Measurements from ENCODE around the gene COX6B2. TPM values are rescaled to one million over a fixed set of nuclear protein-coding genes. Genes with fewer than 3 reads are reported as not detected.

Gene COX6B2
- polyA plus RNA-seq, 3 donors from 2014 or later: 0.16 TPM; not detected in 2

DNA sequence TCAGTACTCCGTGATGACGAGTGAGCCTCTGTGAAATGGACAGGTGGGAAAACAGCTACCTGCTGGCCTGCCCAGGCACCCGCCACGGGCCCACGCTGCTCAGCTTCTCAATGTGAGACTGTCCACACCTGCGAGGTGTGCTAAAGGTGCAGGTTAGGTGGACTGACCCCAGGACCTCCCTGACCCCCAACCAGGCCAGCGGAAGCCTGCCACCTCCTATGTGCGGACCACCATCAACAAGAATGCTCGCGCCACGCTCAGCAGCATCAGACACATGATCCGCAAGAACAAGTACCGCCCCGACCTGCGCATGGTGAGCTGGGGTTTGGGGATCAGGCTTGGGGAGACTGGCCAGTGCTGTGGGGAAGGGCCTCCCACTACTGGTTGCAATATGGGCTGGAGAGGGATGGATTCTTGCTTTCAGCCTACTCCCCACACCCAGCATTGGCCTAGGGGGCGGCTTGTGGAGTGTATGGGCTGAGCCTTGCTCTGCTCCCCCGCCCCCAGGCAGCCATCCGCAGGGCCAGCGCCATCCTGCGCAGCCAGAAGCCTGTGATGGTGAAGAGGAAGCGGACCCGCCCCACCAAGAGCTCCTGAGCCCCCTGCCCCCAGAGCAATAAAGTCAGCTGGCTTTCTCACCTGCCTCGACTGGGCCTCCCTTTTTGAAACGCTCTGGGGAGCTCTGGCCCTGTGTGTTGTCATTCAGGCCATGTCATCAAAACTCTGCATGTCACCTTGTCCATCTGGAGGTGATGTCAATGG lies 33.4 kb upstream of the COX6B2 start:
- DNase-seq: no peak
- H3K27ac Mint-ChIP-seq: peak overlapping the region in 5 of 6 donors; percentile 48 to 99 (median 79)
- peaks cover 56 to 72% of the 10 kb centered on the region in 2 donors for H3K4me1 Mint-ChIP-seq

GRCh38 chr19:55386493-55386971 lies 32.0 kb upstream of the COX6B2 start:
- peaks cover 13 to 25% (median 16%) of the 10 kb centered on the region in 3 donors for H3K27me3 Mint-ChIP-seq (ENCODE audit: low read depth in 3 of 3)
- H3K27ac Mint-ChIP-seq: peak overlapping the region; percentile 96 to 100 (median 98)
- DNase-seq: no peak
- peaks cover 67 to 77% of the 10 kb centered on the region in 2 donors for H3K4me1 Mint-ChIP-seq
- peak overlapping the region; percentile 94 to 100 (median 98) for H3K4me3 Mint-ChIP-seq
- H3K9me3 Mint-ChIP-seq: no peaks in the 10 kb centered on the region
- peaks cover 0 to 17% (median 8%) of the 10 kb centered on the region in 3 donors for H3K36me3 Mint-ChIP-seq

More for the DNA sequence above, 33.4 kb upstream of the COX6B2 start:
- Mint-ChIP-seq H3K4me3 (peak overlapping the region; percentile 94 to 100 (median 98)), H3K27me3 (ENCODE audit: low read depth in 3 of 3) (peaks cover 13 to 27% (median 16%) of the 10 kb centered on the region in 3 donors), H3K9me3 (no peaks in the 10 kb centered on the region), H3K36me3 (peaks cover 0 to 21% (median 8%) of the 10 kb centered on the region in 3 donors)

DNA sequence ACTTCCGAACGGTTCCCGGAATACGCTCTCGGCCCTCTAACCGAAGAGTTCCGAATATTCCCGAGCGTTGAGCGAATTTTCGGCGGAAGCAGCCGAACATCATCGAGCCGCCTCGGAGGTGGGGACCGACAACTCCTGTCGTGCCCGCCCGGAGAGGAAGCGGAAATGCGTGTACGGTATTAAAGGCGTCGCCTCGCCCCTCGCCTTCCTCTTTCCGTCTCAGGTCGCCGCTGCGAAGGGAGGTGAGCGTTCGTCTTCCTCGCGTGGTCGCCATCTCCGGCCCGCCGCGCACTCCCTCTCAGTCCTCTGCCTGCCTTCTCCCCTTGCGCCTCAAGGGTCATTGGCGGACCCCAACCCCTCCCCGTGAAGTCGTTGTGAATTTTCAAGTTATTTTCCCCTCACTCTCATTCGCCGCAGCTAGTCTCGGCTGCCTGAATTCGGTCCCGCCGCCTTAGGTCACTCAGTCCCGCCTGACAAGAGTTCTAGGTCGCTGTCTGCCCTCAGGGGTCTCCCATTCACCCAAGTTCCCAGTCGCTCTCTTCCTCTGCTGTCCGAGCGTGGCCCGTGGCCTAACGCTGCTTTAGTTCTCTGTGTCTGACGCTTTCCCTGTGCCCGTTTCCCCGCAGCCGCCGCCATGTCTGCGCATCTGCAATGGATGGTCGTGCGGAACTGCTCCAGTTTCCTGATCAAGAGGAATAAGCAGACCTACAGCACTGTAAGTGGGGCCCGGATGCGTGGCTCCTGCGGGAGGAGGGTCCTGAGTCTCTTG lies 31.4 kb upstream of the COX6B2 start, which contains the start of gene RPL28:
TSS of gene RPL28 (plus strand) at position 209 of the 769 bp plus-strand sequence. CDS start at position 635, 426 bp downstream.
- peak within 1 kb of the TSS; percentile 94 to 100 (median 98) for H3K4me3 Mint-ChIP-seq
- H3K27me3 Mint-ChIP-seq (ENCODE audit: low read depth in 3 of 3): peaks cover 13 to 25% (median 16%) of the 10 kb centered on the region in 3 donors
- H3K27ac Mint-ChIP-seq: peak within 1 kb of the TSS; percentile 96 to 100 (median 98)
- peaks cover 0 to 17% (median 8%) of the 10 kb centered on the region in 3 donors for H3K36me3 Mint-ChIP-seq
- DNase-seq: peak; percentile 99
- peaks cover 67 to 76% of the 10 kb centered on the region in 2 donors for H3K4me1 Mint-ChIP-seq
- no peaks in the 10 kb centered on the region for H3K9me3 Mint-ChIP-seq

DNA sequence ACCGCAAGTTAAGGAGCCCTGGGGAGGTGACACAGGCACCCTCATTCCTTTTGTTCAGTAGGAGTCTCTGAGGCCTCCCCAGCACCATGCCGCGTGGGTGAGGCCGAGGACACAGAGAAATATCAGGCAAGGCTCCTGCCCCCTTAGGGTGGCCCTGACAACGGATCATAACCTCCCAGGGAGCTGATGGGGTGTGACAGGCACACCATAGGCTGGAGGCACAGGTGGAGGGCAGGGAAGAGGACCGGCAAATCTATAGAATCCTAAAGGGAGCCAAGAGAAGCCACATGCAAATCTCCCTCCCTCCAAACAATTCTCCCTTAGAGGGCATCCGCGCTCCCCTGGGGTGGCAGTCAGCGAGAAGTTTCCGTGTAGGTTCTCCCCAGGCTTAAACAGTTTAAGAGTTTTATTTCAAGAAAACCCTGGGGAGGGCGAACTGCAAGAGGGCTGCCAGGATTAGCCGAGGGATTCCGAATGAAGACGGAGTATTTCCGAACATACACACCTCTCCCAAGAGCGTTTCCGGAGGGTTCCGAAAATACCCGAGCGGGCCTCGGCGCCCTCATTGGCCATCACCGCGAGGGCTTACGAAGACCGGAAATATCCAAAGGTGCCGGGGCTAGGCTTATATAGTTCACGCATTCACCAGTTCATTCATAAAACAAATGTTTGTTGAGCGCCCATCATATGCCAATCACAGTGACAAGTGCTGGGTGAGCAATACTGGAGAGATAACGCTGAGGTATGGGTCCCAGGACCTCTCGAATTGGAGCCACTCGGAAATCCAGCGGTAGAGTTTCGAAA lies 30.6 kb upstream of the COX6B2 start:
- no peaks in the 10 kb centered on the region for H3K9me3 Mint-ChIP-seq
- peak; percentile 94 to 96 (median 95) for DNase-seq
- peaks cover 0 to 17% (median 8%) of the 10 kb centered on the region in 3 donors for H3K36me3 Mint-ChIP-seq
- H3K27me3 Mint-ChIP-seq (ENCODE audit: low read depth in 3 of 3): peaks cover 13 to 22% (median 16%) of the 10 kb centered on the region in 3 donors
- H3K4me3 Mint-ChIP-seq: peak overlapping the region; percentile 94 to 100 (median 98)
- peaks cover 64 to 71% of the 10 kb centered on the region in 2 donors for H3K4me1 Mint-ChIP-seq
- H3K27ac Mint-ChIP-seq: peak overlapping the region; percentile 96 to 100 (median 98)

DNA sequence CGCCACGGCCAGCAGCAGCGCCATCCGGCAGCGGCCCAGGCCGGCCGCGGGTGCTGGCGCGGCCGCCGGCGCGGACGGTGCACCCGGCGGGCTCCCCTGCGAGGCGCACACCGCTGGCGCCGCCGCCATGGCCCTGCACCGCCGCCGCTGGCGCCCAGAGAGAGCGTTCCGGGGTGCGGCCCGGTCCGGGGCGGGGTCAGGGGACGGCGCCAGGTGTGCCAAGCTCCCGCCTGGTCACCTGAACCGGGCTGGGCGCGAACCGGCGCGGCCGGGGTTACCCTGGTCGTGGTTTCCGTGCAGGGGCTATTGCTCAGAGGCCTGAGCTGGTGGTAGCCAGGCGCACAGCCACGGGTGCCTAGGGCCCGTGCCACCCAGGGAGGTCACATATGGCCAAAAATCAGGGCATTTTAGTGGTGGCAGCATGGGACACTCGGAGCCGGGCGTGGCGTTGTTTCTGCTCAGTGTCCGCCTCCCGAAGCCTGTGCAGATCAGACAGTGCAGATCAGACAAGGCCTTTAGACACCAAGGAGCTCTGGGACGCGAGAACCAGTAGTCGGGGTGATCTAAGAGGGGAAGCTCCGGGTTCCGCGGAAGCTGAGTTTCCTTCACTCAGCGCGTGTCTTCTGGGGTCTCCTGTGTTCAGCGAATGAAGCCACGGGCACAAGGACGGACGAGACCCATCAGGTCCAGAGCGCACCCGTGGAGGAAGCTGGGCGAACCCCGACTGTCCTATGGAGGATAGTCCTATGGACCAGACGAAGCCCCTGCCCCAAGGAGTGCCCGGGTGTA lies 29.8 kb upstream of the COX6B2 start, which contains the start of gene TMEM238:
TSS of gene TMEM238 (minus strand) at position 162 of the 789 bp plus-strand sequence. CDS start at position 129, 33 bp downstream.
- peaks cover 59 to 63% of the 10 kb centered on the region in 2 donors for H3K4me1 Mint-ChIP-seq
- H3K4me3 Mint-ChIP-seq: peak within 1 kb of the TSS; percentile 94 to 100 (median 98)
- DNase-seq: peak in 1 of 3 donors; percentile 42
- H3K27me3 Mint-ChIP-seq (ENCODE audit: low read depth in 3 of 3): peaks cover 13 to 22% (median 16%) of the 10 kb centered on the region in 3 donors
- no peaks in the 10 kb centered on the region for H3K9me3 Mint-ChIP-seq
- peaks cover 2 to 12% (median 3%) of the 10 kb centered on the region in 3 donors for H3K36me3 Mint-ChIP-seq
- H3K27ac Mint-ChIP-seq: peak within 1 kb of the TSS; percentile 96 to 100 (median 98)

DNA sequence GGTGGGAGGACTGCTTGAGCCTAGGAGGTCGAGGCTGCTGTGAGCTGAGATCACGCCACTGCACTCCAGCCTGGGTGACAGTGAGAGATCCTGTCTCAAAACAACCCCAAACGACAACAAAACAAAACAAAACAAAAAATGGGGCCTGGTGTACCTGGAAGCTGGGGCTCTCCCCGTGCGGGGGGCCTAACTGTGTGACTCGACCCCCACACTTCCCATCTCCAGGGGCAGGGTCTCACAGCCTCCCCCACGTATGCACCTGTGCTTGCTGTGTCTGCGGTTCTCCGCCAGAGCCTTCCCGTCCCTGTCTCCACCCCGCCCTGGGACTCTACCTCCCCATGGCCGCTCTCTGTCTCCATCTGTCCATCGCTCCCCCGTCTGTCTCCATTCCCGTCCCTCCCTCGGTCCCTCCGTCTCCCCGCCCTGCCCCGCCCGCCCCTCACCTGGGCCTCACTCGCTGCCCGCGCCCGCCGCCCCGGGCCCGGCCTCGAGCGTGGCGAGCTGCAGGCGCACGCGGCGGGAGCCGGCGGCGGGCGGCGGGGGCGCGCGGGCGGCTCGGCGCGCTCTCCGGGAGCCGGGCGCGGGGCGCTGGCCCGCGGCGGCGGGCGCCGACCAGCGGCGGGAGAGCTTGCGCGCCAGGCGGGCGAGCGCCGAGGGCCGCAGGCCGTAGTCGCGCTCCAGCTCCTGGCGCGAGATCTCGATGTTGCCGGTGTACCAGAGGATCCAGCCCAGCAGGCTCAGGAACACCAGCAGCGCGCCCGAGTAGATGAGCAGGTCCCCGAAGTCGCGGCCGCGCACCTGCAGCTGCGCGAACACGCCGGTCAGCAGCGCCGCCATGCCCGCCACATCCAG lies 29.0 kb upstream of the COX6B2 start:
- peaks cover 53 to 56% of the 10 kb centered on the region in 2 donors for H3K4me1 Mint-ChIP-seq
- H3K9me3 Mint-ChIP-seq: no peaks in the 10 kb centered on the region
- H3K36me3 Mint-ChIP-seq: peaks cover 2 to 10% (median 3%) of the 10 kb centered on the region in 3 donors
- peak overlapping the region; percentile 74 to 83 (median 82) for H3K4me3 Mint-ChIP-seq
- peak overlapping the region; percentile 46 to 92 (median 74) for H3K27ac Mint-ChIP-seq
- peaks cover 13 to 23% (median 16%) of the 10 kb centered on the region in 3 donors for H3K27me3 Mint-ChIP-seq (ENCODE audit: low read depth in 3 of 3)
- DNase-seq: peak; percentile 39 to 50 (median 46)

GRCh38 chr19:55382522-55383054 lies 28.1 kb upstream of the COX6B2 start:
- peaks cover 2 to 9% (median 3%) of the 10 kb centered on the region in 3 donors for H3K36me3 Mint-ChIP-seq
- DNase-seq: no peak
- H3K9me3 Mint-ChIP-seq: no peaks in the 10 kb centered on the region
- peak overlapping the region in 3 of 6 donors; percentile 46 to 92 (median 57) for H3K27ac Mint-ChIP-seq
- H3K27me3 Mint-ChIP-seq (ENCODE audit: low read depth in 3 of 3): peaks cover 13 to 20% (median 16%) of the 10 kb centered on the region in 3 donors
- peak overlapping the region; percentile 74 to 83 (median 82) for H3K4me3 Mint-ChIP-seq
- peaks cover 45 to 47% of the 10 kb centered on the region in 2 donors for H3K4me1 Mint-ChIP-seq

- Mint-ChIP-seq H3K27ac (peak overlapping the region in 1 of 6 donors; percentile 6), H3K36me3 (peaks cover 2 to 8% (median 3%) of the 10 kb centered on the region in 3 donors), H3K27me3 (ENCODE audit: low read depth in 3 of 3) (peaks cover 13 to 20% (median 15%) of the 10 kb centered on the region in 3 donors), H3K4me3 (peak overlapping the region in 4 of 5 donors; percentile 66 to 83 (median 74)), H3K9me3 (no peaks in the 10 kb centered on the region), H3K4me1 (peaks cover 39 to 41% of the 10 kb centered on the region in 2 donors)
- DNase-seq: no peak
Observed at GRCh38 chr19:55382013-55382412, 27.5 kb upstream of the COX6B2 start.

- peaks cover 15 to 17% of the 10 kb centered on the region in 2 donors for H3K4me1 Mint-ChIP-seq
- no peak overlapping the region for H3K4me3 Mint-ChIP-seq
- H3K9me3 Mint-ChIP-seq: no peaks in the 10 kb centered on the region
- peaks cover 2 to 6% (median 2%) of the 10 kb centered on the region in 3 donors for H3K27me3 Mint-ChIP-seq (ENCODE audit: low read depth in 3 of 3)
- no peak for DNase-seq
- H3K27ac Mint-ChIP-seq: no peak overlapping the region
- peaks cover 0 to 2% (median 0%) of the 10 kb centered on the region in 3 donors for H3K36me3 Mint-ChIP-seq
Observed at GRCh38 chr19:55379174-55379573, 24.7 kb upstream of the COX6B2 start.

DNA sequence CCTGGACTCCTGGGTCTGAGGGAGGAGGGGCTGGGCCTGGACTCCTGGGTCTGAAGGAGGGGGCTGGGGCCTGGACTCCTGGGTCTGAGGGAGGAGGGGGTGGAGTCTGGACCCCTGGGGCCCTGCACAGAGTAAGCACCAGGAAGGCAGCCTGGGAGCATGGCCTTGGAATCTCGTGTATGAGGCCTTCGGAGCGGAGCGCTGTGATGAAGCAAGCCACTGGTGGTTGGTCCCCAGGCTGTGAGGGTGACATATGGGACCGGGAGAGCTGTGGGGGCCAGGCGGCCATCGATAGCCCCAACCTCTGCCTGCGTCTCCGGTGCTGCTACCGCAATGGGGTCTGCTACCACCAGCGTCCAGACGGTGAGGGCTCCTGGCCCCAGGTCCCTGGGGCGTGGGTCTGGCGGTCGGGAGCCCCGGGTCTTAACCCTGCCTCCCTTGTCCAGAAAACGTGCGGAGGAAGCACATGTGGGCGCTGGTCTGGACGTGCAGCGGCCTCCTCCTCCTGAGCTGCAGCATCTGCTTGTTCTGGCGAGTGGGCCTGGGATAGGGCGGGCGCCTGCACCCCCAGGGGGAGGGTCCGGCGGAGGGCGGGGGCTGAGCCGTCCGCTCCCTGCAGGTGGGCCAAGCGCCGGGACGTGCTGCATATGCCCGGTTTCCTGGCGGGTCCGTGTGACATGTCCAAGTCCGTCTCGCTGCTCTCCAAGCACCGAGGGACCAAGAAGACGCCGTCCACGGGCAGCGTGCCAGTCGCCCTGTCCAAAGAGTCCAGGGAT lies 23.0 kb upstream of the COX6B2 start:
- Mint-ChIP-seq H3K27ac (no peak overlapping the region), H3K9me3 (no peaks in the 10 kb centered on the region), H3K27me3 (ENCODE audit: low read depth in 3 of 3) (peaks cover 3 to 11% (median 4%) of the 10 kb centered on the region in 3 donors), H3K36me3 (peaks cover 0 to 2% (median 0%) of the 10 kb centered on the region in 3 donors), H3K4me1 (peaks cover 6 to 8% of the 10 kb centered on the region in 2 donors), H3K4me3 (no peak overlapping the region)
- no peak for DNase-seq
